ENCODE results near the gene ARHGAP12. TPM values are rescaled to one million over a fixed set of nuclear protein-coding genes. Genes with fewer than 3 reads are reported as not detected.

Gene ARHGAP12
- total RNA-seq, 1 experiment from 2014 or later = 51.9 TPM

- no peak overlapping the region for H2AFZ ChIP-seq
- H3K4me2 ChIP-seq = no peak overlapping the region
- no peak overlapping the region for H3K27ac ChIP-seq
- TF ChIP-seq CTCF (conservative IDR thresholded peaks at IDR 0.05) (no peak), EZH2 (IDR thresholded peaks at IDR 0.05; ENCODE audit: low read depth) (no peak)
- H3K9me3 ChIP-seq (ENCODE audit: insufficient read depth, low read depth) = no peaks in the 10 kb centered on the region
- intact Hi-C loops (cut with micrococcal nuclease; ENCODE audit: unreplicated experiment) = no loop called here
- no peaks in the 10 kb centered on the region for H3K9me2 ChIP-seq (ENCODE audit: insufficient read depth)
- H3K4me3 ChIP-seq = no peak overlapping the region
- H3K27me3 ChIP-seq (ENCODE audit: insufficient read depth, low read depth) = no peaks in the 10 kb centered on the region
- no peaks in the 10 kb centered on the region for H3K4me1 ChIP-seq (replicated peaks; ENCODE audit: insufficient read depth)
- no peak for DNase-seq
- ChIA-PET POLR2A (ENCODE audit: unreplicated experiment) (no interaction called here), CTCF (no interaction called here)
- no TSS peak for BruUV-seq (replicated peaks)
- no peaks in the 10 kb centered on the region for H3K79me2 ChIP-seq (ENCODE audit: low read depth)
- H4K20me1 ChIP-seq (ENCODE audit: insufficient read depth) = no peaks in the 10 kb centered on the region
- no peaks in the 10 kb centered on the region for H3F3A ChIP-seq (ENCODE audit: insufficient read depth, low read depth)
- peaks cover 5% of the 10 kb centered on the region for H3K36me3 ChIP-seq (ENCODE audit: low read depth)
Observed at GRCh38 chr10:31820778-31821369, 107.8 kb downstream of the ARHGAP12 start.

DNA sequence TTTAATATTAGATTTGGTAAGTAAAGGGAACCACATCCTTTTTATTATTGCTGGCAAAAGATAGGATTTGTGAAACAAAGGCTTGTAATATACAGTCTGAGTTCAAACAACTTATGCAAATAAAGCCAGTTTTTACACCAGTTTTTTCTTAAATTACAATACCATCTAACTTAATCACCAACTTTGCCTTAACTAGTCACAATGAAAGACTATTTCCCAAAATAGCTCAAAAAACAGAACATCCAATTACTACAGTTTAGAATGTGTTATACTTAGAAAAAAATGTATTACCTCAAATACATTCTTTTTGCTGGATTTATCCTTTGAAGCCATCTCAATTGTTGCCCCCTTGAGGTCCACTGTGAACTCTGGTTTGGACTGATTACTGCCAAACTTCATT is 108.5 kb downstream of the ARHGAP12 start:
- Histone ChIP-seq H2AFZ (no peak overlapping the region), H3K27me3 (ENCODE audit: insufficient read depth, low read depth) (no peaks in the 10 kb centered on the region), H4K20me1 (ENCODE audit: insufficient read depth) (no peaks in the 10 kb centered on the region), H3K9me3 (ENCODE audit: insufficient read depth, low read depth) (no peaks in the 10 kb centered on the region), H3K4me2 (no peak overlapping the region), H3K4me3 (no peak overlapping the region), H3K4me1 (replicated peaks; ENCODE audit: insufficient read depth) (no peaks in the 10 kb centered on the region), H3K79me2 (ENCODE audit: low read depth) (no peaks in the 10 kb centered on the region), H3K9me2 (ENCODE audit: insufficient read depth) (no peaks in the 10 kb centered on the region), H3F3A (ENCODE audit: insufficient read depth, low read depth) (no peaks in the 10 kb centered on the region), H3K36me3 (ENCODE audit: low read depth) (no peaks in the 10 kb centered on the region), H3K27ac (no peak overlapping the region)
- no peak for DNase-seq
- ChIA-PET POLR2A (ENCODE audit: unreplicated experiment) (no interaction called here), CTCF (no interaction called here)
- intact Hi-C loops (cut with micrococcal nuclease; ENCODE audit: unreplicated experiment) = no loop called here
- TF ChIP-seq EZH2 (IDR thresholded peaks at IDR 0.05; ENCODE audit: low read depth) (no peak), CTCF (conservative IDR thresholded peaks at IDR 0.05) (no peak)
- no TSS peak for BruUV-seq (replicated peaks)

DNA sequence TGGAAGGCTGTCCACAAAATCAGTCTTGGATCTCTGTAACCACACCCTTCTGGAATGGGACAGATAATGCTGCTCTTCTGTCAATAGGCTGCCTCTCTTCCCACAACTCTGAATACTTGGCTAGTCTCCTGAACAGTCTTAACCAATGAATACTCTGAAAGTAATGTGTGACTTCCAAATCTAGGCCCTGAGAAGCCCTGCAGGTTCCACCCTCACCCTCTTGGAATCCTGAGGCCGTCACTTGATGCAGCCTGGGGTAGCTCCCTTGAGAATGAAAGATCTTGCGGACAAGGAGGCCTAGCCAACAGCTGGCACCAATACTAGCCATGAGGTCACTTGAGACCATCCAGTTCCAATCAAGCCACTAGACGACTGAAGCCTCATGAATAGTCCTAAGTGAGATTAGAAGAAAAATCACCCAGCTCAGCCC is 109.2 kb downstream of the ARHGAP12 start:
- no peak for TF ChIP-seq EZH2 (IDR thresholded peaks at IDR 0.05; ENCODE audit: low read depth)
- TF ChIP-seq CTCF (conservative IDR thresholded peaks at IDR 0.05) = no peak
- H3K4me1 ChIP-seq (replicated peaks; ENCODE audit: insufficient read depth) = no peaks in the 10 kb centered on the region
- no peak overlapping the region for H3K27ac ChIP-seq
- H3K79me2 ChIP-seq (ENCODE audit: low read depth) = no peaks in the 10 kb centered on the region
- H3K9me3 ChIP-seq (ENCODE audit: insufficient read depth, low read depth) = no peaks in the 10 kb centered on the region
- intact Hi-C loops (cut with micrococcal nuclease; ENCODE audit: unreplicated experiment) = no loop called here
- no peaks in the 10 kb centered on the region for H3K36me3 ChIP-seq (ENCODE audit: low read depth)
- ChIA-PET CTCF (no interaction called here), POLR2A (ENCODE audit: unreplicated experiment) (no interaction called here)
- no peak overlapping the region for H2AFZ ChIP-seq
- no peaks in the 10 kb centered on the region for H3K9me2 ChIP-seq (ENCODE audit: insufficient read depth)
- BruUV-seq (replicated peaks) = no TSS peak
- no peak overlapping the region for H3K4me3 ChIP-seq
- H4K20me1 ChIP-seq (ENCODE audit: insufficient read depth) = no peaks in the 10 kb centered on the region
- H3K27me3 ChIP-seq (ENCODE audit: insufficient read depth, low read depth) = no peaks in the 10 kb centered on the region
- H3K4me2 ChIP-seq = no peak overlapping the region
- no peak for DNase-seq
- no peaks in the 10 kb centered on the region for H3F3A ChIP-seq (ENCODE audit: insufficient read depth, low read depth)
